ENCODE data around the gene HHIP.

GRCh38 chr4:144670776-144671175 lies 24.8 kb downstream of the HHIP start:
- TF ChIP-seq CTCF (IDR thresholded peaks at IDR 0.05): no peak
- no peak for TF ChIP-seq POLR2A (IDR thresholded peaks at IDR 0.05)
